ENCODE results near the gene AVEN.

Gene AVEN

DNA sequence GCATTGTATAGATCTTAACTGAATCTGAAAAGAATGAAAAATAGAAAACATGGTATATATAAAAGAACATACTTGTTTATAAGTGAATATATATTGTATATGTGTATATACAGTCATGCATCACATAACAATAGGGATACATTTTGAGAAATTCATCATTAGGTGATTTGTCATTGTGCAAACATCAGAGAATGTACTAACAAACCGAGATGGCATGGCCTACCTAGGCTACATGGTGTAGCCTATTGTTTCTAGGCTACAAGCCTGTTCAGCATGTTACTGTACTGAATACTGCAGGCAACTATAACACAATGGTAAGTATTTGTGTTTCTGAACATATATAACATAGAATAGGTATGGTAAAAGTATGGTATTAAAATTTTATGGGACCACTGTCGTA lies 135.3 kb downstream of the AVEN start:
- ChIA-PET POLR2A (no interaction called here), CTCF (no interaction called here)
- DNase-seq (ENCODE audit: extremely low spot score), result no peak
- TF ChIP-seq FOXM1 (IDR thresholded peaks at IDR 0.05; ENCODE audit: borderline replicate concordance) (no peak), FOXK2 (IDR thresholded peaks at IDR 0.05) (no peak), ELF4 (IDR thresholded peaks at IDR 0.05) (no peak), TARDBP (IDR thresholded peaks at IDR 0.05) (no peak), NFRKB (IDR thresholded peaks at IDR 0.05) (no peak), FOXA1 (IDR thresholded peaks at IDR 0.05) (no peak), ZNF384 (IDR thresholded peaks at IDR 0.05) (no peak), ARNT (IDR thresholded peaks at IDR 0.05) (no peak), SUZ12 (IDR thresholded peaks at IDR 0.05) (no peak), LEF1 (IDR thresholded peaks at IDR 0.05; ENCODE audit: borderline replicate concordance) (no peak), BHLHE40 (IDR thresholded peaks at IDR 0.05; ENCODE audit: borderline replicate concordance) (no peak)

DNA sequence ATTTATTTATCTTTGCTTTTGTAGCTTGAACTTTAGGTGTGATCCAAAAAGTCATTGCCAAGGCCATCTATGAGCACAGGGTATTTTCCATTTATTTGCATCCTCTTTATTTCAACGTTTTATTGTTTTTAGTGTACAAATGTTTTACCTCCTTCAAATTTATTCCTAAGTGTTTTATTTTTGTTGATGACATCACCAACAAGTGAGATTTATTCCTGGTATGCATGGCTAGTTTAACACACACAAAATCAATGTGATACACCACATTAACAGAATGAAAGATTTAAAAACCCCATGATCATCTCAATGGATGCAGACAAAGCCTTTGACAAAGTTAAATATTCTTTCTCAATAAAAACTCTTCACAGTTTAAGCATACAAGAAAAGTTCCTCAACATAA lies 137.0 kb downstream of the AVEN start:
- CTCF ChIA-PET, result no interaction called here
- POLR2A ChIA-PET, result no interaction called here
- DNase-seq (ENCODE audit: extremely low spot score), result no peak
- no peak for TF ChIP-seq ARNT (IDR thresholded peaks at IDR 0.05)
- no peak for TF ChIP-seq FOXK2 (IDR thresholded peaks at IDR 0.05)
- no peak for TF ChIP-seq NFRKB (IDR thresholded peaks at IDR 0.05)
- no peak for TF ChIP-seq HDGF (IDR thresholded peaks at IDR 0.05; ENCODE audit: borderline replicate concordance)
- no peak for TF ChIP-seq SP1 (IDR thresholded peaks at IDR 0.05)
- TF ChIP-seq TARDBP (IDR thresholded peaks at IDR 0.05), result no peak
- TF ChIP-seq BHLHE40 (IDR thresholded peaks at IDR 0.05; ENCODE audit: borderline replicate concordance), result no peak

DNA sequence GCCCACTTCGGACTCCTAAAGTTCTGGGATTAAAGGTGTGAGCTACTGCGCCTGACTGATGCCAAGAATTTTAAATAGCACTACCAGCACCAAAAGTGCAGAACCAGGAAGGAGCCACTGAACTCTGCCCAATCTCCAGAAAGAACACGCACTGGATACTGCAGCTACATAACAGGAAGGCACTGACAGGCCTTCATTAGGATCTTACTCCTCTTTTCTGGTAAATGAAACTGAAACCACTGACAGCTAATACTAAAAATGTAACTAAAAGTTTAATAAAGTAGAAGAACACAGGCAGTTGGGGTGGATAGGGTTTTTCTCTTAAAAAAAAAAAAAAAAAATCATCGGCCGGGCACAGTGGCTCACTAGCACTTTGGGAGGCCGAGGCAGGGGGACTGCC lies 144.8 kb downstream of the AVEN start:
- DNase-seq (ENCODE audit: extremely low spot score), result no peak
- TF ChIP-seq BHLHE40 (IDR thresholded peaks at IDR 0.05; ENCODE audit: borderline replicate concordance) (no peak), FOXA1 (IDR thresholded peaks at IDR 0.05) (no peak)
- TF ChIP-seq, protein P1, sequence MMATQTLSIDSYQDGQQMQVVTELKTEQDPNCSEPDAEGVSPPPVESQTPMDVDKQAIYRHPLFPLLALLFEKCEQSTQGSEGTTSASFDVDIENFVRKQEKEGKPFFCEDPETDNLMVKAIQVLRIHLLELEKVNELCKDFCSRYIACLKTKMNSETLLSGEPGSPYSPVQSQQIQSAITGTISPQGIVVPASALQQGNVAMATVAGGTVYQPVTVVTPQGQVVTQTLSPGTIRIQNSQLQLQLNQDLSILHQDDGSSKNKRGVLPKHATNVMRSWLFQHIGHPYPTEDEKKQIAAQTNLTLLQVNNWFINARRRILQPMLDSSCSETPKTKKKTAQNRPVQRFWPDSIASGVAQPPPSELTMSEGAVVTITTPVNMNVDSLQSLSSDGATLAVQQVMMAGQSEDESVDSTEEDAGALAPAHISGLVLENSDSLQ (IDR thresholded peaks at IDR 0.05), result no peak
- ChIA-PET POLR2A (no interaction called here), CTCF (no interaction called here)

DNA sequence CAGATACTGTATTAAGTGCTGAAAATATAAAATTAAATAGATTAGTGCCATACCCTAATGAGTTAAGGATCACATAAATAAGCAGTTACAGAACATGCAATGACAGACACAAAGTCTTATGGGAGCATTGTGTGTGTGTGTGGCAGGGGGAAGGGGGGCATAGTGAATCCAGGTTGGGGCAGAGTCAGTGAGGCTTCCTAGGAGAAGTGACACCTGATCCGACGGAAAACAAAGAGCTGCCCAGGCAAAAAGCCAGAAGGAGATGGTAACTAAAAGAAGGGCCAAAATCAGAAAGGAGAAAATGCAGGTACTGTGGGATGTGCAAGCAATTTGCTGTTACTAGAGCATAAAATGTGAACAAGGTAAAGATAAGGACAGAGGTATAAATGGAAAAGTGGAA lies 150.8 kb downstream of the AVEN start:
- no peak for DNase-seq (ENCODE audit: extremely low spot score)
- ChIA-PET CTCF (no interaction called here), POLR2A (no interaction called here)
- TF ChIP-seq SP1 (IDR thresholded peaks at IDR 0.05) (no peak), BHLHE40 (IDR thresholded peaks at IDR 0.05; ENCODE audit: borderline replicate concordance) (no peak), FOXM1 (IDR thresholded peaks at IDR 0.05; ENCODE audit: borderline replicate concordance) (no peak), FOXA1 (IDR thresholded peaks at IDR 0.05) (no peak), SUZ12 (IDR thresholded peaks at IDR 0.05) (no peak), LEF1 (IDR thresholded peaks at IDR 0.05; ENCODE audit: borderline replicate concordance) (no peak), CTBP1 (IDR thresholded peaks at IDR 0.05; ENCODE audit: borderline replicate concordance) (no peak), L3MBTL2 (conservative IDR thresholded peaks at IDR 0.05) (no peak), HDGF (IDR thresholded peaks at IDR 0.05; ENCODE audit: borderline replicate concordance) (no peak), ELF4 (IDR thresholded peaks at IDR 0.05) (no peak), TARDBP (IDR thresholded peaks at IDR 0.05) (no peak)
- TF ChIP-seq, protein P1 (IDR thresholded peaks at IDR 0.05), result no peak

DNA sequence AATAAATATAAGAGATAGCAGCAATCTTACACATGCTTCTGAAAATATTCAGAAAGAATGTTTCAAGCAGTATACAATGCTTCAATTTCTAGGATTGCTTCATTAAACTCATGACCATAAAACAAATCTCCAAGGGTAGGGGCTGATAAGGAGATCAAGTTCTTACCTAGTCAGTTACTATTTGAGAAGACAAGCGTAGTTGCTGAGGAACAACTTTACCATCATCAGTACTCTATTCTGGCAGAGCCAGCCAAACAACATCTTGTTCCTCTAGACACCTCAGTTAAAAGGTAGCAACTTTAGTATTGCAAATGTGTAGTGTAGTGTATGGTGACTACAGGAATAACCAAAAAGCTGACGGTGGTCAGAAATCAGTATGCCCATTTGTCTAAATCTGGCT lies 156.1 kb downstream of the AVEN start:
- TF ChIP-seq ELF4 (IDR thresholded peaks at IDR 0.05) (no peak), FOXK2 (IDR thresholded peaks at IDR 0.05) (no peak), NFRKB (IDR thresholded peaks at IDR 0.05) (no peak), ARNT (IDR thresholded peaks at IDR 0.05) (no peak), CTBP1 (IDR thresholded peaks at IDR 0.05; ENCODE audit: borderline replicate concordance) (no peak), FOXA1 (IDR thresholded peaks at IDR 0.05) (no peak), L3MBTL2 (conservative IDR thresholded peaks at IDR 0.05) (no peak)
- TF ChIP-seq, protein P1 (IDR thresholded peaks at IDR 0.05), result no peak
- no peak for DNase-seq (ENCODE audit: extremely low spot score)
- ChIA-PET POLR2A (no interaction called here), CTCF (no interaction called here)

DNA sequence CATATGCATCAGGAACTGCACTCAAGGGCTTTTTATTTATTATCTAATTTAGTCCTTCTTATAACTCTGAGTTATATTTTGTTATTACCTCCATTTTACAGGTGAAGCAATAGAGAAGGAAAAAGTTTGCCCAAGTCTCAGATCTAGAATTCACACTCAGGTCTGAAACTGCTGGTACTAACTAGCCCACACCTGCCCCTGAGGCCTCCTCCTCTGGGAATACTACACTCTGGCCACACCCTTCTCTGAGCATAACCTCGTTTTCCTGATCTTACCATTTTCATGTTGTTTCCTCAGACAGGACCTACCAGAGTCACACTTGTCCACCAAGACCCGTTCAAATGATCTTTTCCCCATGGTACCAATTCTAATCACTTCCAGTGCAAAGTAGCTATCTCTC lies 164.8 kb downstream of the AVEN start:
- no peak for DNase-seq (ENCODE audit: extremely low spot score)
- ChIA-PET CTCF (interaction anchor here (0.6 kb wide), 1 partner anchor 21 kb away, joined by 4 read pairs; no protein-coding TSS in a partner anchor), POLR2A (no interaction called here)
- TF ChIP-seq BHLHE40 (IDR thresholded peaks at IDR 0.05; ENCODE audit: borderline replicate concordance) (no peak), ARNT (IDR thresholded peaks at IDR 0.05) (no peak), FOXK2 (IDR thresholded peaks at IDR 0.05) (no peak), FOXA1 (IDR thresholded peaks at IDR 0.05) (no peak), CTBP1 (IDR thresholded peaks at IDR 0.05; ENCODE audit: borderline replicate concordance) (no peak), ELF4 (IDR thresholded peaks at IDR 0.05) (no peak), FOXM1 (IDR thresholded peaks at IDR 0.05; ENCODE audit: borderline replicate concordance) (no peak), ZNF384 (IDR thresholded peaks at IDR 0.05) (no peak), L3MBTL2 (conservative IDR thresholded peaks at IDR 0.05) (no peak)

DNA sequence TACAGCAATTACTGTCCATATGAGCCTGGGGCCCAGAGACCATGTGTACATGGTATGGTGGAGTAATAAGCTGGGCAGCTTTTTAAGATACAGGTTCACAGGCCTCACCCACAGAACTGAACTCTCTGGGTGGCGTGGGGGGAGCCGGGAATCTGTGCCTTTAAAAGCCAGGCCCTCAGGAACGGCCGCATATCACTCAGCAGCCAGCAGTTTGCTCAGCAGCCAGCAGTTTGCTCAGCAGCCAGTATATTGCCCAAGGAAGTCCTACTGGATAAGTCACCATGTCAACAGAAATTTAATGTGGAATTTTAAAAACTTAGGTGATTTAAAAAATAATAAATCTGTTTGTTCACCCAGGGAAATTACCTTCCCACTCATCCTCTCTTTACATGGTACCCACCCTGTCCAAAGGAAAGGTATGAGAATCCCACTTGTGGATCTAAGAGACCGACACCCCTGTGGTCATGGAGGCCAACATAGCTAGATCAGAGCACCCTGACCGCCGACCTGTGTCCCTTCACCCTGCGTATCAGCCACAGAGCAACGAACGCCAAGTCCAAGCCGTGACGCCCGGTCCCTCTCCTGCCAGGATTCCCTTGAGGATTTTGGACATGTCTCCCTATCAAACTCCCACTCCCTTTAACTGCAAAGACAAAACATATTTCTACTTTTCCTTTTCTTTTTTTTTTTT lies 166.4 kb downstream of the AVEN start:
- no peak for DNase-seq (ENCODE audit: extremely low spot score)
- TF ChIP-seq FOXK2 (IDR thresholded peaks at IDR 0.05), result no peak
- no peak for TF ChIP-seq CTBP1 (IDR thresholded peaks at IDR 0.05; ENCODE audit: borderline replicate concordance)
- TF ChIP-seq NFRKB (IDR thresholded peaks at IDR 0.05), result no peak
- no peak for TF ChIP-seq BHLHE40 (IDR thresholded peaks at IDR 0.05; ENCODE audit: borderline replicate concordance)
- TF ChIP-seq SP1 (IDR thresholded peaks at IDR 0.05), result no peak
- no peak for TF ChIP-seq LEF1 (IDR thresholded peaks at IDR 0.05; ENCODE audit: borderline replicate concordance)
- no peak for TF ChIP-seq ARNT (IDR thresholded peaks at IDR 0.05)
- TF ChIP-seq TARDBP (IDR thresholded peaks at IDR 0.05), result no peak
- TF ChIP-seq FOXM1 (IDR thresholded peaks at IDR 0.05; ENCODE audit: borderline replicate concordance), result no peak
- no peak for TF ChIP-seq ELF4 (IDR thresholded peaks at IDR 0.05)
- TF ChIP-seq, protein P1 (IDR thresholded peaks at IDR 0.05), result no peak
- TF ChIP-seq HDGF (IDR thresholded peaks at IDR 0.05; ENCODE audit: borderline replicate concordance), result no peak
- no peak for TF ChIP-seq L3MBTL2 (conservative IDR thresholded peaks at IDR 0.05)
- no peak for TF ChIP-seq SUZ12 (IDR thresholded peaks at IDR 0.05)
- no peak for TF ChIP-seq FOXA1 (IDR thresholded peaks at IDR 0.05)
- ChIA-PET POLR2A (no interaction called here), CTCF (no interaction called here)
